HL-60/S4 (cell line): ENCODE data around the gene MAB21L3.

Source experiments
- in situ Hi-C: fragments of 300-500 bp; cut with MboI; formaldehyde crosslinking; loops from 2 replicates; pipeline ENCODE4 v1.14.3; 2022; ENCODE audit warnings: low sequenced_read_pairs

Gene MAB21L3

GRCh38 chr1:116107371-116107770 lies 3.8 kb upstream of the MAB21L3 start:
- in situ Hi-C loops: no loop called here

GRCh38 chr1:116111524-116112021 lies 374 bp downstream of the MAB21L3 start:
- in situ Hi-C loops: no loop called here

GRCh38 chr1:116112388-116113140 lies 1.4 kb downstream of the MAB21L3 start:
- in situ Hi-C loops: no loop called here

- in situ Hi-C loops: no loop called here
Measured at GRCh38 chr1:116113615-116114014, 2.4 kb downstream of the MAB21L3 start.

- in situ Hi-C loops: no loop called here
Measured at GRCh38 chr1:116115476-116116439, 4.6 kb downstream of the MAB21L3 start.

- in situ Hi-C loops: no loop called here
Measured at GRCh38 chr1:116118471-116118870, 7.3 kb downstream of the MAB21L3 start.

GRCh38 chr1:116119876-116120275 lies 8.7 kb downstream of the MAB21L3 start:
- in situ Hi-C loops: no loop called here

- in situ Hi-C loops: no loop called here
Measured at GRCh38 chr1:116122955-116123757, 12.0 kb downstream of the MAB21L3 start.

- in situ Hi-C loops: no loop called here
Measured at GRCh38 chr1:116123837-116124533, 12.8 kb downstream of the MAB21L3 start.

GRCh38 chr1:116125758-116126157 lies 14.6 kb downstream of the MAB21L3 start:
- in situ Hi-C loops: no loop called here

- in situ Hi-C loops: no loop called here
Measured at GRCh38 chr1:116126281-116126680, 15.1 kb downstream of the MAB21L3 start.

GRCh38 chr1:116127123-116127847 lies 16.1 kb downstream of the MAB21L3 start:
- in situ Hi-C loops: no loop called here

GRCh38 chr1:116127848-116128540 lies 16.8 kb downstream of the MAB21L3 start:
- in situ Hi-C loops: no loop called here

GRCh38 chr1:116128664-116129063 lies 17.5 kb downstream of the MAB21L3 start:
- in situ Hi-C loops: no loop called here

- in situ Hi-C loops: no loop called here
Measured at GRCh38 chr1:116129537-116129936, 18.3 kb downstream of the MAB21L3 start.

- in situ Hi-C loops: loop anchor here (5.0 kb wide), 1 partner anchor 352 kb away; no protein-coding TSS in a partner anchor
Measured at GRCh38 chr1:116130356-116130755, 19.2 kb downstream of the MAB21L3 start.

- in situ Hi-C loops: loop anchor here (5.0 kb wide), 1 partner anchor 351 kb away; no protein-coding TSS in a partner anchor
Measured at GRCh38 chr1:116131170-116131569, 20.0 kb downstream of the MAB21L3 start.

- in situ Hi-C loops: loop anchor here (5.0 kb wide), 1 partner anchor 350 kb away; no protein-coding TSS in a partner anchor
Measured at GRCh38 chr1:116131866-116132605, 20.8 kb downstream of the MAB21L3 start.
